ENCODE results near the gene SRC.

Gene SRC

GRCh38 chr20:37419774-37420542, 74.0 kb downstream of the SRC start:
- H3K4me3 ChIP-seq (ENCODE audit: low read depth, low read length) = no peak overlapping the region
- no peak for DNase-seq (ENCODE audit: low read depth)
- TF ChIP-seq CTCF (IDR thresholded peaks at IDR 0.05; ENCODE audit: control insufficient read depth, extremely low read depth, insufficient read depth) = no peak

GRCh38 chr20:37420610-37421009, 74.7 kb downstream of the SRC start:
- no peak for DNase-seq (ENCODE audit: low read depth)
- H3K4me3 ChIP-seq (ENCODE audit: low read depth, low read length) = no peak overlapping the region
- no peak for TF ChIP-seq CTCF (IDR thresholded peaks at IDR 0.05; ENCODE audit: control insufficient read depth, extremely low read depth, insufficient read depth)

- TF ChIP-seq CTCF (IDR thresholded peaks at IDR 0.05; ENCODE audit: control insufficient read depth, extremely low read depth, insufficient read depth) = no peak
- H3K4me3 ChIP-seq (ENCODE audit: low read depth, low read length) = no peak overlapping the region
- DNase-seq (ENCODE audit: low read depth) = no peak
Observed at GRCh38 chr20:37421060-37421905, 75.3 kb downstream of the SRC start.

- TF ChIP-seq CTCF (IDR thresholded peaks at IDR 0.05; ENCODE audit: control insufficient read depth, extremely low read depth, insufficient read depth) = no peak
- H3K4me3 ChIP-seq (ENCODE audit: low read depth, low read length) = no peak overlapping the region
- no peak for DNase-seq (ENCODE audit: low read depth)
Observed at GRCh38 chr20:37421988-37422387, 76.0 kb downstream of the SRC start.

- no peak for DNase-seq (ENCODE audit: low read depth)
- H3K4me3 ChIP-seq (ENCODE audit: low read depth, low read length) = no peak overlapping the region
- TF ChIP-seq CTCF (IDR thresholded peaks at IDR 0.05; ENCODE audit: control insufficient read depth, extremely low read depth, insufficient read depth) = no peak
Observed at GRCh38 chr20:37422791-37423286, 76.9 kb downstream of the SRC start.

GRCh38 chr20:37423545-37423944, 77.6 kb downstream of the SRC start:
- no peak for TF ChIP-seq CTCF (IDR thresholded peaks at IDR 0.05; ENCODE audit: control insufficient read depth, extremely low read depth, insufficient read depth)
- no peak overlapping the region for H3K4me3 ChIP-seq (ENCODE audit: low read depth, low read length)
- no peak for DNase-seq (ENCODE audit: low read depth)
